RWPE2 (cell line): ENCODE data around the gene CDKN2AIP.
"Not testable (repeated sequence)": the region's sequence is repeated elsewhere in the genome, so short reads cannot be mapped to it uniquely, and the experiment has no call there.

Experiments
- ATAC-seq: fragments of 200-7000 bp; cut with Tn5 transposase; 3 replicates; pipeline ENCODE4 v1.9.1; 2021; ENCODE audit warnings: low read depth
- DNase-seq: peaks from one replicate; pipeline ENCODE4 v3.0.0-alpha.2; 2020; ENCODE audit warnings: low spot score
- H3K27ac ChIP-seq: fragments of 450-650 bp; 2 replicates; pipeline ENCODE4 v1.5.1; 2017; ENCODE audit warnings: mild to moderate bottlenecking; ENCODE audit not compliant: poor library complexity, severe bottlenecking
- H3K27me3 ChIP-seq: fragments of 250-450 bp; sonication (Bioruptor Pico); 2 replicates; pipeline ENCODE4 v1.5.1; 2021; ENCODE audit warnings: mild to moderate bottlenecking, moderate library complexity; ENCODE audit not compliant: insufficient read depth, poor library complexity, severe bottlenecking
- H3K36me3 ChIP-seq: fragments of 250-450 bp; sonication (Bioruptor Pico); 2 replicates; pipeline ENCODE4 v1.5.1; 2020; ENCODE audit warnings: low read depth, mild to moderate bottlenecking, moderate library complexity
- H3K4me1 ChIP-seq: fragments of 250-450 bp; sonication (Bioruptor Pico); 2 replicates; pipeline ENCODE4 v1.5.1; 2021; ENCODE audit warnings: mild to moderate bottlenecking, moderate library complexity; ENCODE audit not compliant: insufficient read depth, poor library complexity, severe bottlenecking
- H3K4me3 ChIP-seq: fragments of 250-450 bp; sonication (Bioruptor Pico); 2 replicates; pipeline ENCODE4 v1.5.1; 2021; ENCODE audit warnings: mild to moderate bottlenecking, moderate library complexity; ENCODE audit not compliant: severe bottlenecking
- H3K9me3 ChIP-seq: fragments of 250-450 bp; sonication (Bioruptor Pico); 2 replicates; pipeline ENCODE4 v1.5.1; 2021; ENCODE audit warnings: mild to moderate bottlenecking, moderate library complexity; ENCODE audit not compliant: severe bottlenecking
- CTCF ChIP-seq: fragments of 450-650 bp; IDR thresholded peaks from one replicate; pipeline ENCODE4 v1.5.1; 2017; ENCODE audit warnings: mild to moderate bottlenecking, moderate library complexity; ENCODE audit not compliant: poor library complexity, severe bottlenecking

Gene CDKN2AIP

GRCh38 chr4:183431614-183432013 is 12.8 kb upstream of the CDKN2AIP start:
- no peak overlapping the region for H3K4me3 ChIP-seq
- no peak for DNase-seq
- H3K27ac ChIP-seq, result no peak overlapping the region
- H3K36me3 ChIP-seq, result no peaks in the 10 kb centered on the region
- no peaks in the 10 kb centered on the region for H3K27me3 ChIP-seq
- ATAC-seq, result no peak
- H3K9me3 ChIP-seq, result no peaks in the 10 kb centered on the region
- TF ChIP-seq CTCF, result no peak
- no peaks in the 10 kb centered on the region for H3K4me1 ChIP-seq

GRCh38 chr4:183433183-183433582 is 11.3 kb upstream of the CDKN2AIP start:
- H3K27ac ChIP-seq, H3K9me3 ChIP-seq, ATAC-seq, H3K4me1 ChIP-seq, H3K36me3 ChIP-seq, H3K27me3 ChIP-seq, H3K4me3 ChIP-seq, DNase-seq: not testable (repeated sequence)

- no peaks in the 10 kb centered on the region for H3K9me3 ChIP-seq
Measured at GRCh38 chr4:183434264-183434663, 10.2 kb upstream of the CDKN2AIP start.

GRCh38 chr4:183434666-183435190 is 9.7 kb upstream of the CDKN2AIP start:
- peaks cover 18% of the 10 kb centered on the region for H3K4me1 ChIP-seq
- no peak for TF ChIP-seq CTCF
- no peaks in the 10 kb centered on the region for H3K9me3 ChIP-seq
- no peak overlapping the region for H3K4me3 ChIP-seq
- ATAC-seq (no peak), DNase-seq (no peak)
- H3K27ac ChIP-seq, result no peak overlapping the region
- H3K27me3 ChIP-seq, result no peaks in the 10 kb centered on the region
- H3K36me3 ChIP-seq, result no peaks in the 10 kb centered on the region

More at GRCh38 chr4:183434264-183434663, 10.2 kb upstream of the CDKN2AIP start:
- Histone ChIP-seq H3K4me1 (peaks cover 15% of the 10 kb centered on the region), H3K4me3 (no peak overlapping the region), H3K27ac (no peak overlapping the region), H3K27me3 (no peaks in the 10 kb centered on the region), H3K36me3 (no peaks in the 10 kb centered on the region)
- DNase-seq (no peak), ATAC-seq (no peak)
- TF ChIP-seq CTCF, result no peak

- Histone ChIP-seq H3K4me1 (peaks cover 18% of the 10 kb centered on the region), H3K27me3 (no peaks in the 10 kb centered on the region), H3K9me3 (no peaks in the 10 kb centered on the region), H3K36me3 (no peaks in the 10 kb centered on the region), H3K27ac (no peak overlapping the region), H3K4me3 (no peak overlapping the region)
- no peak for TF ChIP-seq CTCF
- ATAC-seq (no peak), DNase-seq (no peak)
Measured at GRCh38 chr4:183435803-183436202, 8.6 kb upstream of the CDKN2AIP start.
